ENCODE results near the gene C22orf23. TPM values are rescaled to one million over a fixed set of nuclear protein-coding genes. Genes with fewer than 3 reads are reported as not detected.

The C22orf23 gene
- total and polyA plus RNA-seq, 10 donors = 0.04 to 0.16 (median 0.05) TPM; not detected in 7

- H3K4me3 ChIP-seq = no peak overlapping the region
- intact Hi-C loops (cut with DNase I; ENCODE audit: low total_unique reads) = no loop called here
- no peak for DNase-seq
- no peaks in the 10 kb centered on the region for H3K4me1 ChIP-seq
- no peaks in the 10 kb centered on the region for H3K9me3 ChIP-seq
- WGBS, 5 donors = 88 to 99% (median 96%) methylated on average over 4 of the region's 4 CpGs
- H3K27me3 ChIP-seq (replicated peaks in 1 of 7) = no peaks in the 10 kb centered on the region
- TF ChIP-seq POLR2AphosphoS5 (IDR thresholded peaks at IDR 0.05) (no peak), CTCF (IDR thresholded peaks at IDR 0.05 in 8 of 11, conservative IDR thresholded peaks at IDR 0.05 in 3 of 11) (no peak), POLR2A (IDR thresholded peaks at IDR 0.05) (no peak)
- H3K27ac ChIP-seq = no peak overlapping the region
- H3K36me3 ChIP-seq = peaks cover 0 to 92% (median 27%) of the 10 kb centered on the region in 6 donors
Measured at GRCh38 chr22:37970864-37971263, 17.5 kb upstream of the C22orf23 start.

- 96 to 100% (median 96%) methylated on average over 5 of the region's 5 CpGs for WGBS, 5 donors
- H3K9me3 ChIP-seq = no peaks in the 10 kb centered on the region
- H3K4me1 ChIP-seq = peaks cover 0 to 10% (median 4%) of the 10 kb centered on the region in 6 donors
- no peak for DNase-seq
- H3K36me3 ChIP-seq = peaks cover 0 to 88% (median 28%) of the 10 kb centered on the region in 6 donors
- H3K27ac ChIP-seq = no peak overlapping the region
- H3K27me3 ChIP-seq (replicated peaks in 1 of 7) = no peaks in the 10 kb centered on the region
- intact Hi-C loops (cut with DNase I; ENCODE audit: low total_unique reads) = loop anchor here (10.0 kb wide), 1 partner anchor 154 kb away; no protein-coding TSS in a partner anchor
- TF ChIP-seq POLR2A (IDR thresholded peaks at IDR 0.05) (no peak), CTCF (IDR thresholded peaks at IDR 0.05 in 8 of 11, conservative IDR thresholded peaks at IDR 0.05 in 3 of 11) (no peak), POLR2AphosphoS5 (IDR thresholded peaks at IDR 0.05) (no peak)
- no peak overlapping the region for H3K4me3 ChIP-seq
Measured at GRCh38 chr22:37968452-37969251, 15.3 kb upstream of the C22orf23 start.

- H3K4me3 ChIP-seq = no peak overlapping the region
- WGBS, 5 donors = 88 to 97% (median 93%) methylated on average over 14 of the region's 14 CpGs
- no peaks in the 10 kb centered on the region for H3K9me3 ChIP-seq
- no peak overlapping the region for H3K27ac ChIP-seq
- intact Hi-C loops (cut with DNase I; ENCODE audit: low total_unique reads) = loop anchor here (10.0 kb wide), 1 partner anchor 153 kb away; no protein-coding TSS in a partner anchor
- no peak for DNase-seq
- TF ChIP-seq POLR2A (IDR thresholded peaks at IDR 0.05) (no peak), POLR2AphosphoS5 (IDR thresholded peaks at IDR 0.05) (no peak), CTCF (IDR thresholded peaks at IDR 0.05 in 8 of 11, conservative IDR thresholded peaks at IDR 0.05 in 3 of 11) (no peak)
- H3K4me1 ChIP-seq = peaks cover 0 to 10% (median 4%) of the 10 kb centered on the region in 6 donors
- H3K27me3 ChIP-seq (replicated peaks in 1 of 7) = no peaks in the 10 kb centered on the region
- peaks cover 0 to 88% (median 35%) of the 10 kb centered on the region in 6 donors for H3K36me3 ChIP-seq
Measured at GRCh38 chr22:37967637-37968451, 14.4 kb upstream of the C22orf23 start.

All from spleen (tissue), 11 donors.